SK-N-DZ (cell line): ENCODE data around the gene CKLF.
A peak's percentile ranks its signal among the peaks of the same experiment; 100 is the strongest.
"Not testable (repeated sequence)": the region's sequence is repeated elsewhere in the genome, so short reads cannot be mapped to it uniquely, and the experiment has no call there.

Experiments
- DNase-seq: peaks from one replicate; pipeline ENCODE4 v3.0.0-alpha.2; 2015; ENCODE audit warnings: low spot score

The CKLF gene

DNA sequence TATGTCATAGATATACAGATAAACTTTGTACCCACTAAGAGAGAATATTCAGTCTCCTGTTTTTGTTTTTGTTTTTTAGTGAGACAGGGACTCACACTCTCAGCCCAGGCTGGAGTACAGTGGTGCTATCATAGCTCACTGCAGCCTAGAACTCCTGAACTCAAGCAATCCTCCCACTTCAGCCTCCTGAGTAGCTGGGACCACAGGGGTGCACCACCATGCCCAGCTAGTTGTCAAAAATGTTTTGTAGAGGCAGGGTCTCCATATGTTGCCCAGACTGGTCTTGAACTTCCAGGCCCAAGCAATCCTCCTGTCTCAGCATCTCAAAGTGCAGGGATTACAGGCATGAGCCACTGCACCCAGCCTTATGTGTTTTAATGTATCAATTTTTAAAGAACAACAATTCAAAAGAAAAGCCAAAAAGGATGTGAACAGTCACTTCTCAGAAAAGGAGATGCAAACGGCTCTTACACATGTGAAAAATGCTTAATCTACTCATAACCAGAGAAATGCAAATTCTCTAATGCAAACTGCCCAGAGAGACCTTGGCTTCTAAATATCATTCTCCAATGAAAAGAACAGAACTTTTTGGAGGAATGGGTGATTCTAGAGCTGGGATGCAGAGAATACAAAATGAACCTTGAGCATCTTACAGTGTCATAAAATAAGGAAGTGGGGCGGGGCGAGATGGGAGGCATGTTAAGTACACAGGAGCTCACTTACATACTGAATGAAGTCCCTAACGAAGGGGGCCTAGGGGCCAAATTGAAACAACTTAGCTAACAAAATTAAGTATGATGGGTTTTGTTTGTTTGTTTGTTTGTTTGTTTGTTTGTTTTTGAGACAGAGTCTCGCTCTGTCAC is 44.8 kb downstream of the CKLF start:
- DNase-seq: no peak

DNA sequence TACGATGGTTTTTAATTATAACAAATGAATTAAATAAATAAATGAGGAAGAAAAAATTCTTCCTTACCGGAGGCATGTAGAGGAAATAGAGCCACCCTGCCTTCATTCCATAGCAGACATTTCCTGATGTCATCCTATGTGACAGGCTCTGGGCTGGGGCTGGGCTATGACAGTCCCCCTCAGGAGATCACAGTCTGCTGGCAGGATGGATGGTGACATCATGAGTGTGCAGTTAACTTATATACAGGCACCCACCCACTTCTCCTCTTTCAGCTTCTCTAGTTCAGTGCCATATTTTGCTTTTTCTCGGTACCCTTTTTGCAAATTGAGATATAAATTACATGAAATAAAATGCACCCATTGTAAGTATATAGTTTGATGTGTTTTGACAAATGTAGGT is 45.7 kb downstream of the CKLF start:
- no peak for DNase-seq

DNA sequence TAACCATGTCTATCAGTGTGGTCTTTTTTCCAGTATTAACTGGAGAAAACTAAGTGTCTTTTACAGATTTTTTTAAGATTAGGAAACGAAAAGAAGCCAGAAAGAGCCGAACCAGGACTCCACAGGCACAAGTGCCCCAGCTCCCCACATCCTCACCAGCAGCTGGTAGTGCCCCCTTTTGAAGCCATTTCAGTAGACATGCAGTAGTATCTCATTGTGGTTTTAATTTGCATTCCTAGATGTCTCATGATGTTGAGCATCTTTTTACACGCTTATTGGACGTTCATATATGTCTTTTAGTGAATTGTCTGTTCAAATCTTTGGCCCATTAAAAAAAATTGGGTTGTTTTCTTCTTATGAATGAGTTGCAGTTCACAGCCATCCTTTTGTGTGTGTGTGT is 47.4 kb downstream of the CKLF start:
- no peak for DNase-seq

DNA sequence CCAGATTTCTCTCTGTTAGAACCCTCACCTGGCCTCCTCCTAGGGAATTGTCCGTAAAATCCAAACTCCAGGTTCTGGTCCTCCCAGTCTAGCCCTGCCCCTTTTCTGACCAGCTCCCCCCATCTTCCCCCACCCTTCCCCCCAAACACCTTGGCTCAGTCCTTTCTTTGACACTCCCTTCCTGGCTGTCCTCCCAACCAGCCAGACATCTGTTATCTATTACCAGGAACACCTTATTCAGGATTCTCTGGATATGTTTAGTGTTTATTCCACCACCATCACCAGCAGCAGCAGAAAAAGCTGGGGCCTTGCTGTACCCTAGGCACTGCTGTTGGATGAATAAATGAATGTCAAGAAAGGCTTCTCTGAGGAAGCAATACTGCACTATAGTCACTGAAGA is 48.1 kb downstream of the CKLF start:
- no peak for DNase-seq

DNA sequence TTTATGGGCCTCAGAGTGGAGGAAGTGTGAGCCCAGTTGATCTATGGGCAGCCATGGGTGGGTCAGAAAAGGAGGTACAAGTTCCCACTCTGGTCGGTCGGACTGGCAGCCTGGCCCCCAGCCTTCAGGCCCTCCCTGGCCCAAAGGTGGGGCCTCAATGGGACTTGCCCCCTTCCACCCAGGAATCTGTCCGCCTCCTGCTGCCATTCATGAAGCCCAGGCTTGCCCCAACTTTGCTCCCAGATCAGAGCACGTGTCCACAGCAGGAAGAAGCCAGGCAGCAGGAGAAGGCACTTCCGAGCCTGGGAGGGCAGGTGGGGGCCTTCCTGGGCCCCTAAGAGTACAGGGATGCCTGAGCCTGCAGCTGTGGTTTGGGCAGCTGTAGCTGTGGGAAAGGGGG is 49.1 kb downstream of the CKLF start:
- no peak for DNase-seq

DNA sequence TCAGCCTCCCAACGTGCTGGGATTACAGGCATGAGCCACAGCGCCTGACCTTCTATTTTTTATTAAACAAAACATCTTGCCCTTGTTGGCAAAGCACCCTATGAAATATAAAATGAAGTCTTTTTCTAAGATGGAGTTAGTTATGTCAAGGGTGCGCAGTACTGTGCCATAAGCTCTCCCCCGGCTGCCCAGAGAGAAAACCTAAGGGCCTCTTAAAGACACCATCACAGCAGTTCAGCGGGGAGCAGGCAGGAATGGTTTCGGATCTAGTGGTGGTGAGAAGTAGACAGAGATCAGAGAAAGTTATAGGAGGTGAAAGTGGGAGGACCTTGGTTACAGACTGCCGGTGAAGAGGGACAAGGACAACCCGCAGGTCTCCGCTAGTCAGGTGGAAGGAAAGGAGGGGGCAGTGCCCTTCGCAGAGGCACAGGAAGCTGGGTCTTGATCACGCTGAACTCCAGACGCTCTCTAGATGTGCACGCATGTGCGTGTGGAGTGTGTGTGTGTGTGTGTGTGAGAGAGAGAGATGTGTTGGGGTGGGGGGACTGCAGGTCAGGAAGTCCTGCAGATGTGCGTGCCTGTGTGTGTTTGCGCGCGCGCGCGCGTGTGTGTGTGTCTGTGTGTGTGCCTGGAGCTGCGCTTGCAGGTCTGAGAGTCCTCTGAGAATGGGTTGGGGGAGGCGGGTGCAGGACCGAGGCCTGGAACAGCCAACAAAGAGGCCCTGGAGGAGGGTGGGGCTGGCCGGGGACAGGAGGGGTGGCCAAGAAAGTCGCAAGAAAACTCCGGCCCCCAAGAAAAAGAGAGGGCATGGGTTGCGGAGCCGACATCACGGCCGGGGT is 51.4 kb downstream of the CKLF start:
- peak; percentile 81 for DNase-seq

DNA sequence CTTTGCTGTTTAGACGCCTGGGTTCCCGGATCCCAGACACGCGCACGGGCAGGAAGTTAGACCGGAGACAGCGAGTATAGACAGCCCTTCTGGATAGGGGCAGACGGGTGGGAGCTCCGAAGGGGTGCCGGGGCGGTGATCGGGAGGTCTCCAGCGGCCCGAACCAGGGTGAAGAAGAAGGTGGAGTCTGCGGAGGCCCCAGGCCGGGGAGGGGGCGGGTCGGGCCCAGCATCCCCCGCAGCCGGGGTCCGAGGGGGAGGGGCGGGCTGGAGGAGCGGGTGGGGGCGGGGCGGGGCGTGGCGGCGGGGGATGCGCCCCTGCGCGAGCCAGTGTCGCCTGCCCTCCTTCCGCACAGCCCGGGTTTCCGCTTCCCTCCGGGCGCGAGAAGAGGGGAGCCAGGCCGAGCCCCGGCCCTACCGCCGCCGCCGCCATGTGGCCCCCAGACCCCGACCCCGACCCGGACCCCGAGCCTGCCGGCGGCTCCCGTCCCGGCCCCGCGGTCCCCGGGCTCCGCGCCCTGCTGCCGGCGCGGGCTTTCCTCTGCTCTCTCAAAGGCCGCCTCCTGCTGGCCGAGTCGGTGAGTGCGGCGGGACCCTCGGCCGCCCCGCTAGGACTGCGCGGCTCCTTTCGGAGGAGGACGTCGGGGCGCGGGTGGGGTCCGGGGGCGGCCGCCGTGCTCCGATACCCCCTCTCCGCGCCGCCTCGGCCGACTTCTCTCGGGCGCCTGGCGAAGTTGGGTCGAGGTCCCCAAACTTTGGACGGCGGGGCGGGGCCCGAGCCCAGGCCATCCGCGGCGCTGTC is 52.2 kb downstream of the CKLF start, which contains the start of gene CMTM3:
Gene CMTM3, plus strand, starts transcription at position 329 of the 801 bp plus-strand sequence. Its CDS starts 102 bp downstream, at position 431.
- peak; percentile 76 for DNase-seq

DNA sequence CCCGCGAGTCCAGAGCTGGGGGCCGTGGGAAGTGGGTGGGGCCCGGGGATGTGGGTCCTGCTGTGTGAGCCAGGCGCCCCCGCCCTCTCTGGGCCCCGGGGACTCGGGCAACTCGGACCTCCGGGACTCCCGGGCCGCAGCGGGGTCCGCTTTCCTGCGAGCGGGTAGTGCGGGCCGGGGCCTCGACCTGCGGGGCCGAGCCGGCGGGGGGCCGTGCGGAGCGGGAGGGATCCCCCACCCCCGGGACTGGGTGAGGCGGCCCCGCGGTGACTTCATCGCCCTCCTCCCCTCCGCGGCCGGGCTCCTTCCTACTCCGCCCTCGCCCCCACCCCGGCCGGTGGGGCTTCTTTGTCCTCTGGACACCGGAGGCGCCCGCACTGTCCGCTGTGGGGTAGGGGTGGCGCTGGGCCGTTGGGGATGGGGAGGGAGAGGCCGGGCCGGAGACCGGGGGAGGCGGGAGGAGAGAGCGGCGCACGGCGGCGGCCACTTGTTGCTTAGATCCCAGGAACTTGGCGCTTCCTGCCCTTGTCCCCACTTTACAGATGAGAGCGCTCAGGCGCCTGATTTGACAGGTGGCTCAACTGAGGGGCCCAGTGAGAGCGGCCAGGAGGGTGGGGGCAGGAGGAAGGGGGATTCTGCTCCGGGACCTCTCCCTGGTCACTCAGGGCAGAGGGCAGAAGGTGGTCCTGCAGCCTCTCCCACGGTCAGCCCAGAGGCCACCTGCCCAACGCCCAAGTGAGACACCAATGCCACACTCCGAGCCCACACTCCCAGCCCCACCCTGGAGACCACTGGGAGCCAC is 53.0 kb downstream of the CKLF start:
- DNase-seq: no peak

DNA sequence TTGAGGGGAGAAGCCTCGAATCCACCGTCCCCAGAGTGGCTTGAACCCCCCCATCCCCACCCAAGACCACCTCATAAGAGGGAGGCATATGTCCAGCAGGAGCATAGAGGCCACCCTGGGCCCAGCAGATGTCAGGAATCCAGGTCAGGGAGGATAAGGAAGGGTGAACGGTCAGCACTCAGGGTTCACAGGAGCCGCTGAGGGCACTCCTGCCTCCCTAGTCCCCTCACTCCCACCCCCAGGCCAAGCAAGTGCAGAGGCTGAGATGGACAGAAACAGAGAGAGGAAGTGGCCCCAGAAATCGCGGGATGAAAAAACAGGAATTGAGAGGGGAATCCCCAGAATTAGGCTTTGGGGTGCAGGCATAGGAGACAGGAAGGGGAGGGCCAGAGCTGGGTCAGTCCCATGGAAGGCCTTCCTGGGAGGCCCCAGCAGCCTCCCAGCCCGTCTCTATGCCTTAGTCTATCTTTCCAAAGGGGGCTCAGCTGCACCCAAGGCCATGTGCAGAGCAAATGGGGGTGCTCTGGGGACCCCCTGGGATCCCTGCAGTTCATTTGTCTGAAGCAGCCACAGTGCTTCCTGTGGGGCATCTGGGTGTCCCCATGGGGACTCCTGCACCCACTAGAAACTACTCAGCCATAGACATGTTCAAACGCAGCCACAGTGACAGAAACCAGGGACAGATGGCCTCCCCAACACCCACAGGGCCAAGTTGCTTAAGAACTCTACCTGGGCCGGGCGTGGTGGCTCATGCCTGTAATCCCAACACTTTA is 53.8 kb downstream of the CKLF start:
- no peak for DNase-seq

DNA sequence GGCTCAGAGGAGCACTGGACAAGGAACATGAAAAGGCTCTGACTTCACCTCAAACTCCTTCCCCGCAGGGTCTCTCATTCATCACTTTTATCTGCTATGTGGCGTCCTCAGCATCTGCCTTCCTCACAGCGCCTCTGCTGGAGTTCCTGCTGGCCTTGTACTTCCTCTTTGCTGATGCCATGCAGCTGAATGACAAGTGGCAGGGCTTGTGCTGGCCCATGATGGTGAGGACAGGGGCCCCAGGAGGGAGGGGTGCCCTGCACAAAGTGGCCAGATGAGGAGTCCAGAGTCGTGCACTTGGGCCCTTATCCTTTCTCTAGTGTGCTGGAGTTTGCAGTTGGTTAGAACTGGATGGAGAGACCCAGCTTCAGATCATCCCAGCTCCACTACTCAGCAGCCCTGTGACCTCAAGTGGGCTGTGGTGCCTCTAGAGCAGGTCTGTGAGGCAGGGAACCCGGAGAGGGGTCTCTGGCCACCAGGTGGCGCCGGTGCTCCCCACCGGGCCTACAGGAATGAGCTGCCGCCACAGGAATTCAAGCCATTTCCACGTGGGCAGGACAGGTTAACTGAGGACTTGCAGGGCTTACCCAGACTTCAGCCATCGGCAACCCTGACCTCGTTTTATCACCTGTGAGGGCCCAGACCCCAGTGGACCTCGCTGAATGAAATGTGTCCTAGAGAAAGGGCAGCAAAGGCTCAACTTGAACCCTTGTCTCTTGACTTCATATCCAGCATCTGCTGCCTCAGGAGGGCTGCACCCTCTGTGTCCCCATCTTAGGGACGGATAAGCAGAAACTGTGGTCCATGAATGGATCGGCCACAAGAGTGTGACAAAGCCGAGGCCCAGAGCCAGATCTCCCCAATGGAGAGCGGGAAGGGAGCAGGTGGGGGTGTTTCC is 56.1 kb downstream of the CKLF start:
- DNase-seq: peak; percentile 80

DNA sequence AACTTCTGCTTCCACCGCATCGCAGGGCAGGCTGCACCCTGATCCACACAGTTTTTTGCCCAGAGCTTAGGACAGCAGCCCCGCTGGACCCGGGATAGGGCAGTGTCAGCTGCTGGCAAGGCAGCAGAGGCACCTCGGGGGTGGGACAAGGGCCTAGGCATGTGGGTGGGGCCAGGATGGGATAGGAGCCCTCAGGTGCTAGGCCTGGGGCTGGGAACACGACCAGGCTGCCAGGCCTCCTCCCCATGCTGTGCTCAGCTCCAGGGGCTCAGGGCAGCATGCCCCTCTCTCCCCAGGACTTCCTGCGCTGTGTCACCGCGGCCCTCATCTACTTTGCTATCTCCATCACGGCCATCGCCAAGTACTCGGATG is 56.7 kb downstream of the CKLF start:
- DNase-seq: no peak

DNA sequence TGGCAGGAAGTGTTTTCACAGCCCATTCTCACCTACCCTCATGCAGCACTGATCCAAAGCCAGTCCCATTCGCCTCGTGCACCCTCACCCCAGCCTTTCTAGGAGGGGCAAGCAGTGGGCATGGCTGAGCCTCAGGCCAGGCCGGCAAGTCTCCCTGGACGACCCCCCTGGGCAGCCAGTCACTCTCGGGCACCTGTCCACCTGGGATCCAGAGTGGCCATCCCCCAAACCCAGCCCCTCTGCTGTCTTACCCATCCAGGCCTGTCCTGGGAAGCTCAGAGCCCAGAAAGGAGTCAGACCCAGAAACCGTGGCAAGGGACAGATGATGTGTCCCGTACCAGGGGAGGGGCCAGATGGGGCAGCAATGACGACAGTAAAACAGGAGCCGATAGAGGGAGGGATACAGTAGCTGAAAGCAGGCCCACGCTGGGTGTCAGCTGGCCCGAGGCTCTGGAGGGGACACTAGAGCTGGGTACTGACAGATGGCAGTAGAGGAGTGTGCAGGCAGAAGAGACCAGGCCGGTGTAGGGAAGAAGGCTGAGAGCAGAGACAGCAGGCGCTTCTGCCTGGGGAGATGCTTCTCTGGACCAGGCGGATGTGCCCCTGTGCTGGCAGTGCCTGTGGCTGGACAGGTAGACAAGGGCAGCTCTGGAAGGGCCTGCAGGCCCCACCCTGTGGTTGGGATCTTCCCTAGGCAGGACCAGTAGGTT is 57.9 kb downstream of the CKLF start:
- no peak for DNase-seq

DNA sequence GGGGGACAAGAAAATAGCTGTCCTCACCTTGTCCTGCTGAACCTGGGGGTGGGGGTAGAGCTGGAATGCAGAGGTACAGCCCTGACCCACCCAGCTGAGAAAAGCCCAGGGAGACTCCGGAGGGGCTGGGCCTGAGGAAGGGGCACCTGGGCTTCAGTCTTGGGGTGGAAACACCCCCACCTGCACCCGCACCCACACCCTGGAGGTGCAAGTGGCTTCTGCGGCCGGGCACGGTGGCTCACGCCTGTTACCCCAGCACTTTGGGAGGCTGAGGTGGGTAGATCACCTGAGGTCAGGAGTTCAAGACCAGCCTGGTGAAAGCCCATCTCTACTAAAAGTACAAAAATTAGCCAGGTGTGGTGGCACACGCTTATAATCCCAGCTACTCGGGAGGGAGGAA is 59.5 kb downstream of the CKLF start:
- DNase-seq: not testable (repeated sequence)

DNA sequence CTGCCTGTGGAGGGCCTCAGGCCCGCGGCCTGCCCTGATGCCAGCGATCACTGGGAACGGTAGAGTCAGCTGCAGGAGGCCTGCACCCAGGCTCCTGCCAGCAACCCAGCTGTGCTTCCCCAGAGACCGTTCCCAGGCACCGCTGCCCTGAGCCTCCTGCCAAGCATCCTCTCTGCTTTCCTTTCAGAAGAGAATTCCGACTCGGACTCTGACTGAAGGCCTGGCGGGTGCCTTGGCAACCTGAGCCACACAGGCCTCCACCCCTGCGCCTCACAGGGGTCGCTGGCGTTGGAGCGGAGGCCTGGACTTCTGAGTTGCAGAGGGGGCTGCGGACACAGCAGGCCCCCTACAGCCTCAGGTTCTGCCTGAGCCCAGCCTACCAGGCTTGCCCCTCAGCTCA is 60.0 kb downstream of the CKLF start:
- DNase-seq: no peak

DNA sequence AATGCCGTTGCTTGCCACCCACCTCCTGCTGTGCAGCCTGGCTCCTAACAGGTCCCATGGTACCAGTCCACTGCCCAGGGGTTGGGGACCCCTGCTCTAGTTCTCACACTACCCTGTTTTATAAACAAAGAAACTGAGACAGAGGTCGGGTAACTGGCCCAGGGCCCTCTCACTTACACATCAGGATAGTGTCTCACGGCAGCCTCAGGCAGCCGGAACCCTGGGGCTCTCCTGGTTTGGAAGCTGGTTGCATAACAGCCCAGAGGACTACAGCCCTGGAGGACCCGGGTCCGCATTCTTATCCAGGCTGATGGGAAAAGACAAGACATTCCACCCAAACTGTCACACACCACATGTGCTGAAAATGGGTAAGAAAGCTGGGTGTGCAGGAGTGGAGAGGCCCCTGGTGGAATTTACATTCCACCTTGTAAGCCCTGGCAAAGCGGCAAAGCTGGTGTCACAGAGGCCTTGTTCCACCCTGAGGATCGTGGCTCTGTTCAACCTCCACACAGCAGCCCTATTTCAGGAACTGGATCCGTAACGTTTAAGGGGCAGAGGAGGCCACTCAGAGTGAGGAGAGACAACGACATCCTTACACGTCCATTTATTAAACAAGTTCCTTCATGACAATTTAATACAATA is 61.9 kb downstream of the CKLF start:
- DNase-seq: no peak
